ENCODE results near the gene WDSUB1. TPM values are rescaled to one million over a fixed set of nuclear protein-coding genes. Genes with fewer than 3 reads are reported as not detected.

WDSUB1 gene
- polyA plus RNA-seq, 2 donors: 8.0 to 9.0 TPM

DNA sequence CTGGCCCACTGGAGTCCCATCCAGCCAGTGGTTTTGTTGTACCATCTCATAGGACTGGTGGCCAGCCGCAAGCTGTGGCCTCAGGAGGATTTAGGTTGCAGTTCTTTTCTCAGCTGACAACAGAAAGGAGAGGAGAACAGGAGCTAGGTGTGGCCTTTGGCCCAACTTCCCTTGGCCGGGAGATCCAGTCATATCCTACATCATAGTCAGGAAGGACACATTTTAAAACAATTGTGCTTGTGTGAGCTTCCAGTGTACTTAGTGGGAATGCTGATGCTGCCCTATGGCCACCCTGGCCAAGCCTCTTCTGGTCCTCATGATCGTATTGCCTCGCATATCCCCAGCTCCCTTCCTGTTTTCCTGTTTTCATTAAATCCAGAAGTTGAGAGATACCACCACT is 98.1 kb downstream of the WDSUB1 start:
- Histone ChIP-seq H3K27me3 (ENCODE audit: control insufficient read depth in 1 of 2, insufficient read depth in 2 of 2, low read length in 2 of 2) (no peaks in the 10 kb centered on the region), H3K4me3 (ENCODE audit: low read depth in 1 of 2, low read length in 2 of 2) (no peak overlapping the region), H3K27ac (ENCODE audit: low read depth in 2 of 2, low read length in 1 of 2) (no peak overlapping the region), H3K36me3 (ENCODE audit: control insufficient read depth in 2 of 2, insufficient read depth in 2 of 2, low read length in 1 of 2) (peaks cover 3 to 33% of the 10 kb centered on the region in 2 donors), H3K9me3 (ENCODE audit: control insufficient read depth in 2 of 2, insufficient read depth in 1 of 2, low read depth in 1 of 2, low read length in 1 of 2) (no peaks in the 10 kb centered on the region), H3K4me1 (ENCODE audit: control insufficient read depth in 2 of 2, insufficient read depth in 2 of 2, low read length in 1 of 2) (peaks cover 0 to 2% of the 10 kb centered on the region in 2 donors)
- WGBS, 2 donors: 67 to 76% methylated on average over 4 of the region's 4 CpGs

DNA sequence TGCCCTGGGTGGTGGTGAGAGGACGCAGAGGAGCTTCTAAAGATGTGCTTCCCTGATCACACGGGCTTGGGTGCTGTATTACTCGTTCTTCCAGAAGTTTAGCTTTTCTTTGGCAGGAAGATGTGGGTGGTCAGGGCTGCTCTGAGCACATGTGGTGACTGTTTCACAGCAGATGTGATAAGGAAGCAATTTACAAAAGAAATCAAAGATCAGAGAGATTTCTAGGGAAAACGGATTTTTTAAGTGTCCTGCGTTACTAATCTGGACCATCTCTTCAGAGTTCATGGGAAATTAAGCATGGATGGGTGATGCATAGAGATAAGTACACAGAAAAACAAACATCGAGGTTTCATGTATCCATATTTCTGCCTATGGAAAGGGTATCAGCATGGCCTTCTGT is 99.4 kb downstream of the WDSUB1 start:
- Histone ChIP-seq H3K9me3 (ENCODE audit: control insufficient read depth in 2 of 2, insufficient read depth in 1 of 2, low read depth in 1 of 2, low read length in 1 of 2) (no peaks in the 10 kb centered on the region), H3K4me1 (ENCODE audit: control insufficient read depth in 2 of 2, insufficient read depth in 2 of 2, low read length in 1 of 2) (peaks cover 0 to 2% of the 10 kb centered on the region in 2 donors), H3K27me3 (ENCODE audit: control insufficient read depth in 1 of 2, insufficient read depth in 2 of 2, low read length in 2 of 2) (no peaks in the 10 kb centered on the region), H3K27ac (ENCODE audit: low read depth in 2 of 2, low read length in 1 of 2) (no peak overlapping the region), H3K36me3 (ENCODE audit: control insufficient read depth in 2 of 2, insufficient read depth in 2 of 2, low read length in 1 of 2) (peaks cover 3 to 33% of the 10 kb centered on the region in 2 donors), H3K4me3 (ENCODE audit: low read depth in 1 of 2, low read length in 2 of 2) (no peak overlapping the region)
- WGBS, 2 donors: 59 to 61% methylated on average over 6 of the region's 6 CpGs

DNA sequence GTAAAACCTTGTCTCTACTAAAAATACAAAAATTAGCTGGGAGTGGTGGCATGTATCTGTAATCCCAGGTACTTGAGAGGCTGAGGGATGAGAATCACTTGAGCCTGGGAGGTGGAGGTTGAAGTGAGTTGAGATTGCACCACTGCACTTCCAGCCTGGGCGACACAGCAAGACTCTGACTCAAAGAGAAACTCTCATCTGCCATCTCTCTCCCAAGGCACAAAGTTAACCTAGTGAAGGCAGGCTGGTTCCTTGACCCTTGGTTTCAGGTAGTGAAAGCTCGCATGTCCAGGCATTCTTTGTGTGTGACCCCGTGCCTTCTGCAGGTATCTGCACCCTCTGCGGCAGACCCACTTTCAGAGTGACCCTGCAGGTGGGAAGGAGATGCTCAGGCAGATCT is 100.0 kb downstream of the WDSUB1 start:
- WGBS, 2 donors: 86 to 89% methylated on average over 4 of the region's 4 CpGs
- Histone ChIP-seq H3K4me1 (ENCODE audit: control insufficient read depth in 2 of 2, insufficient read depth in 2 of 2, low read length in 1 of 2) (peaks cover 0 to 2% of the 10 kb centered on the region in 2 donors), H3K36me3 (ENCODE audit: control insufficient read depth in 2 of 2, insufficient read depth in 2 of 2, low read length in 1 of 2) (peaks cover 3 to 33% of the 10 kb centered on the region in 2 donors), H3K9me3 (ENCODE audit: control insufficient read depth in 2 of 2, insufficient read depth in 1 of 2, low read depth in 1 of 2, low read length in 1 of 2) (no peaks in the 10 kb centered on the region), H3K27ac (ENCODE audit: low read depth in 2 of 2, low read length in 1 of 2) (no peak overlapping the region), H3K4me3 (ENCODE audit: low read depth in 1 of 2, low read length in 2 of 2) (no peak overlapping the region), H3K27me3 (ENCODE audit: control insufficient read depth in 1 of 2, insufficient read depth in 2 of 2, low read length in 2 of 2) (no peaks in the 10 kb centered on the region)

Data from esophagus (tissue), 2 donors.